HG03565 (cell line): Measurements from ENCODE around the gene SGIP1.

Experiments
- ATAC-seq: cut with Tn5 transposase; IDR thresholded peaks from one replicate; pipeline ENCODE4 v1.9.1; 2021; ENCODE audit warnings: mild to moderate bottlenecking, moderate library complexity; ENCODE audit not compliant: unreplicated experiment

The SGIP1 gene

DNA sequence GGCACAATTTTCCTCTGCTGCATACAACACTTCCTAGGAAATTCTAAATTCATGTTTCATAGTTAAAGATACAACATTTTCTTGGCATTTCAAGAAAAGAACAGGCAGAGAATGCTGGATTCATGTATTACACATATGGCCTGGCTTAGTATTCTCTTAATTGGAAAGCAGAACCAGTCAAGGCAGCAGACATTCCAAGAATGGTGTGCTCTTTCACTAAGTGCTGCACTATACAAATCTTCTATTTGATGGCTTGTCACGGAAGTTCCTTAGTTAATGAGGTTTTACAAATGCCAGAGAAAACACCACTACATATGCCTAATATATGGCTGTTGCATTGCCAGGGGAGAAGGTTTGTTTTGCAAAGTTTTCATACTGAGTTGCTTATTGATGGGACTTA is 137.5 kb downstream of the SGIP1 start:
- ATAC-seq: no peak

DNA sequence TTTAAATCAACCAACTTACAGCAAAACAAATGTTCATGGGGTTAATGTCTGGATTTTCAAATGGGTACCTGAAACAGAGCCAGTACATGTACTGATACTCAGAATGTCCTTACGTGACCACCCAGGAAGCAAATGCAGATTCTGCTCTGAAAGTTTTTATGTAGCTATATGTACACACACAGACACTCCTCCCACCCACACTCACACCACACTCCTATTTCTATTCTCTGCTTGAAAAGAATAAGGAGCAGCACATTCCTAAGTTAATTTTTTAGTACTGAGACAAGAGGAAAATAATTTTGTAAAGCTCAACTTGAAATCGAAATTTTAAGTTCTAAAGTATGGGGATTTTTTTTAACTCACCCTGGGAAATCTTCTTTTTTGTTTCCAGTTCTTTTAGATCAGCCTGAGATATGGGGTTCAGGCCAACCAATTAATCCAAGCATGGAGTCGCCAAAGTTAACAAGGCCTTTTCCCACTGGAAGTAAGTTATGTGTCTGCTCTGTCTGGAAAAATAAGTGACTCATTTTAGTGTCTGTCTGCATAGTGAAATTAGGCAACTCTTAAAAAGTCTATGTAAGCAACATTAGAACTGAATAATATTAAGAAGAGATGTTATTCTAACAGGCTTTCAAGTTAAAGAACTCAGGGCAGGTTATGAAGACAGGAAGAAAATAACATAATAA is 142.8 kb downstream of the SGIP1 start:
- ATAC-seq: no peak

DNA sequence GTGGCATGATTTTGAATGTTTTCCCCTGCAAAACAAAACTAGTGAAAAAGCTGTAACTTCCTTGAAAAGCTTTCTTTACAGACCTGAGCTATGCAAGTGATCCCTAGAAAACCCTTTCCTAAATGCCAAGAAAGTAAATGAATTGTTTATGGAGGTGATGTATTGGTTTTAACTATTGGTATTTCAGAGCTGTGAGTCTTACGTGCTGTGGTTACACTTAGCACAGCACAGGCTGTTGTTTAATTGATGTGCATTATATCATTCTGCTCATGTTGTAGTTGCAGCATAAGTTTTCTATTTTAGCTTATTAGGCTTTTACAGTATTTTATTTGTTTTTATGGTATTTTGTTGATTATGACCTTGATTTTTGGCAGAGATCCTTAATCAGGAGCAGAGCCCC is 144.2 kb downstream of the SGIP1 start:
- ATAC-seq: no peak

DNA sequence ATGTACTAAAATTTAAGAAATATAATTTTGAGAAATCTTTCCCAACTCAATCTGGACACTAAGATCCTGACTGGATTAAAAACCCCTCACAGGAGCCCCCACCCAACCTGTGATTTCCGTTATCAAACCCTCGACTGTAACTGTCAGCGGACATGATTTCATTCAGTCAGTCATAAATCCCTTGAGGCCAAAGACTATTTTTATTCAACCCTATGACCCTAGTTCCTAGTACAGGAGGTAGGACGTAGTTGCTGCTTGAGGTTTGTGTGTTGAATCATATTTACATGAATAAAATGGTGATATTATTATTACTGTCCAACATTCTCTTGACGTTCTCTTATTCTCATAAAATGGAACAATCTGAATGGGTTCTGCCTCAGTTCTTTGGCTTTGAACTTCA is 145.2 kb downstream of the SGIP1 start:
- no peak for ATAC-seq

DNA sequence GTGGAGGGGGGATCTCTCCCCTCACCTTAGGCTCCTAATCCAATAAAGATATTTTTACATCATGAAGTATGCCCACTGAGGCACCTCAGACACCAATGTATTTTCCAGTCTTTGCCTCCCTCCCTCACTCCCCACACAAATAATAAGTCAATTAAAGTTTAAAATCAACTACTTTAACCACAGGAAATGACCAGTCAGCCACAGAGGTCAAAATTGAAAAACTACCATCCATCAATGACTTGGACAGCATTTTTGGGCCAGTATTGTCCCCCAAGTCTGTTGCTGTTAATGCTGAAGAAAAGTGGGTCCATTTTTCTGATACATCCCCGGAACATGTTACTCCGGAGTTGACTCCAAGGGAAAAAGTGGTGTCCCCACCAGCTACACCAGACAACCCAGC is 147.7 kb downstream of the SGIP1 start:
- ATAC-seq: no peak

DNA sequence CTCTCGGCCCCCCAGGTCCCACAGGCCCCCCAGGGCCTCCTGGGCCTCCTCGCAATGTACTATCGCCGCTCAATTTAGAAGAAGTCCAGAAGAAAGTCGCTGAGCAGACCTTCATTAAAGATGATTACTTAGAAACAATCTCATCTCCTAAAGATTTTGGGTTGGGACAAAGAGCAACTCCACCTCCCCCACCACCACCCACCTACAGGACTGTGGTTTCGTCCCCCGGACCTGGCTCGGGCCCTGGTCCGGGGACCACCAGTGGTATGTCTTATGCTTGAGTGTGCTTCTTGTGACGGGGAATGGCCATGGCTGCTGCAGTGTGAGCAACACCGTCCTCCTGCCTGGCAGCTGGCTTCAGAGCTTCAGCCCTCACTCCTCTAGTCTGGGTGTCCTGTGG is 148.2 kb downstream of the SGIP1 start:
- ATAC-seq: no peak

DNA sequence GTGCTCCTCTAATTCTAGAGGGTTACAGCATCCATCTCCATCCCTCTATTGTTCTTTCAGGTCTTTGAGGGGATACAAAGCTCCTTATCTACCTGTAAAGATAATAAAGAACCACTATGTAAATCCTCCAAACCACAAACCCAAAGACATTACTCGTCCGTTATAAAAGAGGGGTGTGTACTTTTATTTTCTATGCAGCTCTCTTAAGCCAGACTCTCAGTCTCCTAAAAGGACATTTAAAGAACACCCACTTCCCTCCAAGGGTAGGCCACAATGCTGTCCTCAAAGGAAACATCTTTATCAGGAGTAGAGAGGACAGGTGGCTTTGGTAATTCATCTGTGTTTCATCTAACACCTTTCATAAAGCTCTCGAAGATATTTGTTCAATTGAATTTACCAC is 150.4 kb downstream of the SGIP1 start:
- ATAC-seq: no peak

DNA sequence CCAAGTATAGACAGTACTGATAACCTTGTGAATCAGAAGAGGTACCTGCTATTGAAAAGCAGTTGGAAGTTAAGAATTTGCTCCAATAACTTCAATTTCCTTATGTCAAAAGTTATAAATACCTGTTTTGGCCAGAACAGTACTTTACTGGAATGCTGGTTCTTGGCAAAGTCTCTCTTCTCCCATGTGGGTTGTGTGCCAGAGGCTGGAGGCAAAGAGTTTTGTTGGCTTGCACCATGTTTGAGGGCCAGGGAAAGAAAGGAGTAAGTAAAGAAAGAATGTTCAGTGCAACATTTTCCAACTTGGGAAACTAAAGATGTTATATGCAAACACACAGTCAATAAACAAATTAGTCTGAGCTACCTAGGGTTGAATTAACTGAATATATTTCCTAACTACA is 151.3 kb downstream of the SGIP1 start:
- ATAC-seq: no peak

DNA sequence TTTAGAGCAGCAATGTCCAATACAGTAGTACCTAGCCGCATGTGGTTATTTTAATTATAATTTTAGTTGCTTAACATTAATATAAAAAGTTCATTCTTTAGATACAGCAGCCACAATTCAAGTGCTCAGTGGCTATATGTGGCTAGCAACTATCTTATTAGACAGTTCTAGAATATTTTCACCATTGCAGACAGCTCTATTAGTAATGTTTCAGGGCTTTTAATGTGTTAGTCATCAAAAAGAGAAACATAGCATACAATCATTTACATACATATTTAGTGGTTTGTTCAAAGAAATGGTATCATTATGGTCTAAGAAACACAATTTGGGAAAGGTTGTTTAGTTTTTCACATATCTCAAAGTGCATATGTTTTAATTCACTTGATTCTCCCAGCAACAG is 151.7 kb downstream of the SGIP1 start:
- ATAC-seq: no peak

DNA sequence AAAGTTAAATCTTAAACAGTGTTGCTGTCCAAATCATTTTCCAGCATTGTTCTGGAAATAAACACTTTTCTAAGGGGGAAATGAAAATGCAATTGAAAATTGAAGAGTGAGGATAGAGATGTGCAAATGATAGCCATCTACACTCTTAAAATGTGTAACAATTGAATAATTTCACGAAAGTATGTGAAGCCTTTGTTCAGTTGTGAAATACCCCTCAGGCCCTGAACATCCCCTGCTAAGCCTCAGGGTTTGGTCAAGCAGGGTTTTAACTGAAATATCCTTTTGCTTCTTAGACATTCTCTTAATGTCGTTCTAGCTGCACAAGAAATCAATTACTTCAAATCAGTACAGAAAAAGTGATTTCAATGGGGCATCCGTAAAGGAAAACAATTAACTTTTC is 152.5 kb downstream of the SGIP1 start:
- no peak for ATAC-seq

DNA sequence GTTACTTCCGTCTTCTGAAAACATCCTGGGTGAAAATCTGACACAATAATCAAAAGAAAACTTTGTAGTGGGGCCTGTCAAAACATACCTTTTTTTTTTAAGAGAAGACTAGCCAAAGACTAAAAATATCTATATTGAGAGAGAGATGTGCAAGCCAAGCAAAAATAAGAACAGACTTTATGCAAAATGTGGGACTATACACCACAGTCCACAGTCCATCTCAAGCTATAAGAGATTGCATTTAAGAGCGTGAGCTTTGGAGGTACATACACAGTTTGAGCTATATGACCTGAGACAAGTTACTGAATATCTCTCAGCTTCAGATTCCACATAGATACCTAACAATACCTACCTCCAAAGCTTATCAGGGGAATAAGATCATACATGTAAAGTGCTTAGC is 153.4 kb downstream of the SGIP1 start:
- no peak for ATAC-seq

DNA sequence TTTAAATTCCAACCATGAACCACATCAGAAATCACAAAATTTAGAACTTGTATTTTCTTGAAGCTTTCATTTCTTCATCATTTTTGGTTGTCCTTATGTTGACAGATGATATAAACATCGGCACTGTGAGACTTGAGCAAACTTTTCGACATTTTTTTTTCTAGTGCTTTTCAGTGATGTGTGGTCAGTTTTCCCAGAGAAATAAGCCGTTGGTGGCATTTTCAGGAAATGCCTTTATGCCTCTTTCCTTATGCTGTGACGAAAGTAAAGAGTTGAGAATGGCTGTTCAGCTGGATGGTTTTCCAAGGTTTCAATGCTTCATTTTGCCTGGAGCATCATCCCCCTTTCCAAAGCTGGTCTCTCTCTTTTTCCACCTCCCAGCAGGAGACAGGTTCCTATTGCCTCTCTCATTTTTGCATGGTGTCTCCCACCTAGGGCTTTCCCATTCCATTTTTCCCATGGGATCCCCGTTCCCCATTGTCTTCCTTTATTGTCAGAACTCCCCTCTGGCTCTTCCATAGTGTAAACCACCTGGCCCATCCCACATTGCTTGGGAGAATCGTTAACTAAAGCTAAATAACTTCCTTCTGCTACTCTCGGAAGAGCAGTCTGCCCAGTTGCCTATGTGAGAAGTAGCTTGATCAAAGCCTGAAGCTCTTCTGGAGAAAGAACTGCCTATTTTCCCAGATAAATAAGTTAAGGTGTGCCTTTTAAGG is 156.9 kb downstream of the SGIP1 start:
- ATAC-seq: no peak

DNA sequence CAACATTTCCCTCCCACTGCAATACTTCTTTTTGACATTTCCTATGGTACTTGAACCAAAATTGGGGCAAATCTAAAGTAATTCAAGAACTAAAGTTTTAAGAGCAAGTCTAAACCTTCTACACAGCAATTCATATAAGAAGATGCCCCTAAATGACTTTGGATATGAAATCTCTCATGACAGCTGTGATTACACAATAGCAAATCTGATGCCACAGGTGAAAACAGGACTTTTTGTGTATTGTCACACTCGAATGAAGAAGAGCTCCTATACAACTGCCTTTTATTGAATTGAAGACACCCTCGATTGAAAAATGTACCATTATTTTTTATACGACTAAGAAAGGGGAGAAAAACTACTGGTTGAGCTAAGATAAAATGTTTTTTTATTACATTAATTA is 158.7 kb downstream of the SGIP1 start:
- ATAC-seq: no peak

DNA sequence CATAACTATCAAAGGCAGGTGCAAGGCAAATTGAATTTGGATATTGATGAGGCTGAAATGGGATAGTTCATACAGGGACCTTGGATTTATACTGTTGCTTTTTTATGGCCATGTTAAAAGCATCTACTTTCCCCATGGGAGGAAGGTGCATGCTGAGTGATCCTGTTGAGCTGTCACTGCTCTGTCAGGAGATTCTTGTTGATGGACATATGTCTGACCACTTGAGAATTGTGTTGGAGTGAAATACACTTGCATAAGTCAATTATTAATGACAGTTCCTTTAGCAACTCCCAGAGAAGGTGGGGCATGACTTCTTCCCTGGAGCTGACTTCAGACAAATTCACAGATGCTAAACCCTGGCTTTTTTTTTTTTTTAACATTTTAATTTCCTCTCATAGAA is 159.9 kb downstream of the SGIP1 start:
- no peak for ATAC-seq

DNA sequence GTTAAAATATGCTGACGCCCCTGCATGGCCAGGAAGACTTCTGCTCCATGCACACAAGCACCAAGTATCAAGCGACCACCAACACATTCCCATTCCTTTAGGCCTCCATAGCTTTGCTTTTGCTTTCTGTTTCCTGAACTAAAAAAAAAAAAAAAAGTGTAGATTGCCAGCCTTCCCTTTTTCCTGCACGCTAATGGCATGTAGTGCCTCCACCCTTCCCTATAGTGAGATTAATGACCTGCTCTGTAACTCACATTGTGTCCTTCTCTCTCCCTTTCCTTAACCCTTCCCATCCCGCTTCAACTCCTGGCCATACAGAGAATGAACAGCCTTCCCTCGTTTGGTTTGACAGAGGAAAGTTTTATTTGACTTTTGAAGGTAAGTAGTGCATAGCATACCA is 161.2 kb downstream of the SGIP1 start:
- ATAC-seq: no peak

DNA sequence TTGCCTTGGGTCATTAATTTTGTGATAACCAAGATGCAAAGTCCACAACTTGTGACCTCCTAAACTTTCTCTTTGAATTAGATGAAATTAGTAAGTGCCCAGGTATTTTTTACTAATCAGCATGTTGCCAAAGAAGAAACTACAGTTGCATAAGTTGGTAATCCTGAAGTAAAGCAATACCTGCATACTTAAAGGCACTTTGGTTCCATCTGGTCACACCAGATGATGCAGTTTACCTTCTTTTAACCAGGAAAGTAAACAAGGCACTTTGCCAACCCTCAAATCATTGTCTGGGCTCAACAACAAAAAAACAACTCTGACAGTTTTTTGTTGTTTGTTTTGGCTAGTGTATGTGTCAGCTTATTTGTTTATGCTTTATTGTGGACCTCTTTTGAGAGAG is 162.8 kb downstream of the SGIP1 start:
- ATAC-seq: no peak

DNA sequence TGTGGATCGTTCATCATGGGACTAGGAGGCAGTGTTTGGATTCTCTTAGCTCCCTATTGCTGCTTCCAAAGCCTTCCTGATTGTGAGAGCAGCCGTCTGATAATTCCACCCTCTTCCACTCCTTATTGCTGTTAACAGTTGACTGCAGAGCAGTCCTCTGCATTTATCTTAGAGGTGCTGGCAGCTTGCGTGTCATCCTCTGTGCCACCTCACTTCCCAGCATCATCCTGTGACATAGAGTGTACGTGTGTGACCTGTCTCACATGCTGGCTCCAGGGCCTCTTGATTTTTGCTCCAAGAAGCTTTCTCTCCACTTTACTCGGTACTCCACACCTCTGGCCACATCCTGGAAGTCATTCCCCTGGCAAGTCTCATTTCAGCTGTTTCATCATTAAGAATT is 165.3 kb downstream of the SGIP1 start:
- ATAC-seq: no peak

DNA sequence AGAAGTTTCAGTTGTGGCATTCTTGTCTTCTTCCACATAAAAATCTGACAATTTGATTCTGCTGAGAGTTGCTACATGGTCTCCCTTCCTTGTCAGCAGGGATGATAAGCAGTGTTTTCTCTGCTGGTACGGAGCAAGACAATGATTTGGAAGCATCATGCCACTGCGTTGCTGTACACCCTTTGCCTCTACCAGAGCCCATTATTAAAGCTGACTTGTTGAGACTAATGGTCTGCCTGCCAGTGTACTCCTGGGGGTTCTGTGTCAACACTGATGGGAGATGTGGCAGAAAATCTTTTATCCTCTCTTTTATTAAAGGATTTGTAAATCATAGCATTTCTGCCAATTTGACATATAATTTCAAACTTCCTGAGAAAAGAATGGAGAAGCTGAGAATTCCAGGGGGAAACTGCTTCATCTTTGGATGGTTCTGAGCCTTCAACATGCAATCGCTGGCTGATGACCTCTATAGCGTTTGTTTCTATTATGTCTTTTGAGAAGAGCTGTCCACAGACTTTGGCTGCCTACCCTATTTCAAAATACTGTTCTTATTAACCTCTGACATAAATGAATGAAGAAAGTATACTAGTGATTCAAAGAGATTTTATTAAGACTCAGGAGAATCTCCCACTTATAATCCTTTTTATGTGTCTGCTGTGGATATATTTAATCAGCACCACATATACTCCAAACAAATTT is 170.4 kb downstream of the SGIP1 start:
- ATAC-seq: no peak

DNA sequence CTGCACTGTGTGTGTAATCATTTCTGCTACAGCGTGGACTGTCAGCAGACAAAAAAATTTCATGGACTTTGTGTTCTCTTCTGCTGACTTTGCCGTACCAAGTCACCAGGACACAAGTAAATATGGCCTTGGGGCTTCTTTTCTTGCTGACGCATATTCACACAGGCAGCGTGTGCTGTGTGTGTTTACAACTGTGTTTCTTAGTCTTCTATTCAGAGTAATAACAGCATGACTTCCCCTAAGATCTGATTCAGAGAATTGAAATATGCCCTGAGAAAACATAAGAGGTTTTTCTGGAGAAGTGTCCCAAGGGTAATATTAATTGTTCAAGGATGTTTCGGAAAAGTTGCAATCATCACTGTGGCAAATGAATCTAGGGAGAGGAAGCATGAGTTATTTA is 171.2 kb downstream of the SGIP1 start:
- no peak for ATAC-seq

DNA sequence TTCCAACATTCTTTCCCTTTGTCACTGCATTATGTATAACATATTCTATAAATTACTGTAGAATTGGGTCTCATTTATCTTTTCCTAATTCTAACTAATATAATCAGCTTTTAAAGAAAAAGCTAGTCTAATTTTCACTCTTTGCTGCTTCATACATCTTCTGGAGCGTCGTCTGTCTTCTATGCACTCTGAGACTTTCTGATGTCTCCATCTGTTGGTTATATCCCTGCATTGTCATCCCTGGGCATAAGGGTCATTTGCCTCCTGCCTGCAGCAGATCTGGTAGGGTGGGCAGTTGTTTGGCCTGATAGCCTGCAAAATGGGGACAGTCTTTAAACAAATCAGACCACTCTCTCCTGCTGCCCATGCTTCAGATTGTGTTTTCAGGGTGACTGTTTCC is 177.5 kb downstream of the SGIP1 start:
- ATAC-seq: no peak

DNA sequence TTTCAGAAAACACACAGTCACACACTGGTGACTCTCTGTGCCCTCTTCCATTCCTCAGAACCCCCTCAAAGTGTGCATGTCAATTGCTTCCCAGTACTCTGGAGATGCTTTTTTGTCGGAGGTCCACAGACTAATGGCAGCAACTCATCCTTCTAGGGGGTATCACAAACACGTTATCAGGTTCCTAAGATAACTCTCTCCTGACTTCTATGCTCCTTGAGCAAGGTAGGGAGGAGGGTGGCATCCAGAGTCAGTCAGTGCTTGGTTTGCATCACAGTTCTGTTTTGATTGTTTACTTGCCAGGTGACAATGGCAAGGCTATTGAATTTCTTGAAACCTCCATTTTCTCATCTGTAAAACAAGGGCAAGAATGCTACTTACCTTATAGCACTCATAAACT is 178.9 kb downstream of the SGIP1 start:
- ATAC-seq: no peak

DNA sequence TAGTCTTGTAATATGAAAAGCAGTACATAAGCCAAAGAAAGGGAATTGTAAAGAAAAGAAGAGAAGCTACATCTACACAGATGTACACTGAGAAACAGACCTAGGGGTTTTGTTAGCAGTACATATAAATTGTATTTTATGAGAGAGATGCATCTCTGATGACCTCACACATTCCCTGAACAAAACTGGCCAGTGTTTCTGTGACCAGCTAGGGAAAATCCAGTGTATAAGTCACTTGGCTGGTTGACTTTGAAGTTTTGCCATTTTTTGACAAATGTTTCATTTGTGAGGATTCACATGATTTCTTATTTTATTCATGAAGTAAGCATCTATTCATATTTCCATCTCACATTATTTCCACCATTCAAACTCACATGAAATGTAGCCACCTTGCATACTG is 190.0 kb downstream of the SGIP1 start:
- ATAC-seq: no peak
